Spleen (tissue), 7 donors: ENCODE data around the gene LDB2.

ENCODE experiments used
- CTCF ChIP-seq, 11 experiments: fragments of 200-600 bp in 7 of 11; fragments of 450-650 bp in 4 of 11; sonication (generic) in 4 of 11; IDR thresholded peaks in 8 of 11; conservative IDR thresholded peaks in 3 of 11; 1 replicate in 7 of 11; 2 replicates in 4 of 11; pipeline versions ENCODE4 v1.4.0 to v1.8.0; 2016 to 2021; ENCODE audit warnings: antibody characterized with exemption in 11 of 11, inconsistent platforms in 4 of 11, mild to moderate bottlenecking in 1 of 11
- POLR2A ChIP-seq, 3 donors: fragments of 450-650 bp; IDR thresholded peaks; one replicate each; pipeline ENCODE4 v1.5.1; 2017; ENCODE audit warnings: antibody characterized with exemption in 3 of 3, mild to moderate bottlenecking in 1 of 3
- POLR2AphosphoS5 ChIP-seq, 3 donors: sonication (generic); formaldehyde crosslinking; IDR thresholded peaks; one replicate each; pipeline ENCODE4 v1.5.1; 2017; ENCODE audit warnings: antibody characterized with exemption in 3 of 3
- donor health status: DM: no; HTN: no; CAD: no; lungs with moderate emphysema.
- donor health status: DM: no; HTN: no; CAD: no.
- donor health status: DM: no; HTN: no; CAD: no.

DNA sequence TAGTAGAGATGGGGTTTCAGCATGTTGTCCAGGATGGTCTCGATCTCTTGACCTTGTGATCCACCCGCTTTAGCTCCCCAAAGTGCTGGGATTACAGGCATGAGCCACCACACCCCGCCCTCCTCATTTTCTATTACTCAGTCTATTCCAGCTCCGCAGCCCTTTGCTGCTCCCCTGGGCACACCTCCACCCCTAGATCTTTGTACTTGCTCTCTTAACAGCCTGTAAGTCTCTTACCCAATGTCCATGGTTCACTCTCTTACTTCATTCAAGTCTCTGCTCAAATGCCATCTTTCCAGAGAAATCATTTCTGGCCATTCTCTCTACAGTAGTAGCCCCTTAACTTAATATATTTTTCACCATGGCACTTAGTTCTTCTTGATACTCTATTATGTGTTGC, 64.7 kb downstream of the LDB2 start:
- no peak for TF ChIP-seq POLR2AphosphoS5 (IDR thresholded peaks at IDR 0.05)
- TF ChIP-seq POLR2A (IDR thresholded peaks at IDR 0.05), result no peak
- TF ChIP-seq CTCF (IDR thresholded peaks at IDR 0.05 in 8 of 11, conservative IDR thresholded peaks at IDR 0.05 in 3 of 11), result no peak
